Right hindlimb (tissue), 1 donor: Measurements from ENCODE around the gene RRP12.
A peak's percentile ranks its signal among the peaks of the same experiment; 100 is the strongest.
"Not testable (repeated sequence)": the region's sequence is repeated elsewhere in the genome, so short reads cannot be mapped to it uniquely, and the experiment has no call there.

Experiments used
- DNase-seq: peaks from one replicate; pipeline ENCODE4 v3.0.0-alpha.2; 2018

Gene RRP12

GRCh38 chr10:97366572-97366971 lies 34.6 kb downstream of the RRP12 start:
- no peak for DNase-seq

- no peak for DNase-seq
Observed at GRCh38 chr10:97365761-97366351, 35.3 kb downstream of the RRP12 start.

GRCh38 chr10:97363071-97363470 lies 38.1 kb downstream of the RRP12 start:
- DNase-seq: no peak

- DNase-seq: no peak
Observed at GRCh38 chr10:97362310-97363033, 38.7 kb downstream of the RRP12 start.

GRCh38 chr10:97361537-97361901 lies 39.6 kb downstream of the RRP12 start:
- DNase-seq: no peak

- no peak for DNase-seq
Observed at GRCh38 chr10:97360705-97361536, 40.2 kb downstream of the RRP12 start.

GRCh38 chr10:97358781-97359180 lies 42.4 kb downstream of the RRP12 start:
- no peak for DNase-seq

- no peak for DNase-seq
Observed at GRCh38 chr10:97358349-97358748, 42.8 kb downstream of the RRP12 start.

GRCh38 chr10:97356918-97357317 lies 44.2 kb downstream of the RRP12 start:
- DNase-seq: no peak

GRCh38 chr10:97356318-97356914 lies 44.7 kb downstream of the RRP12 start:
- DNase-seq: no peak

GRCh38 chr10:97355571-97355975 lies 45.6 kb downstream of the RRP12 start:
- DNase-seq: peak; percentile 30

GRCh38 chr10:97353945-97354344 lies 47.2 kb downstream of the RRP12 start:
- no peak for DNase-seq

- DNase-seq: no peak
Observed at GRCh38 chr10:97349752-97350513, 51.2 kb downstream of the RRP12 start.

- no peak for DNase-seq
Observed at GRCh38 chr10:97347317-97347716, 53.8 kb downstream of the RRP12 start.

GRCh38 chr10:97343664-97344063 lies 57.5 kb downstream of the RRP12 start:
- DNase-seq: not testable (repeated sequence)

GRCh38 chr10:97341416-97341815 lies 59.7 kb downstream of the RRP12 start:
- DNase-seq: no peak

- DNase-seq: no peak
Observed at GRCh38 chr10:97338041-97338440, 63.1 kb downstream of the RRP12 start.

GRCh38 chr10:97336942-97337831 lies 64.0 kb downstream of the RRP12 start:
- DNase-seq: no peak

- DNase-seq: no peak
Observed at GRCh38 chr10:97336446-97336845, 64.7 kb downstream of the RRP12 start.

- no peak for DNase-seq
Observed at GRCh38 chr10:97336006-97336405, 65.1 kb downstream of the RRP12 start.

GRCh38 chr10:97335188-97335619 lies 65.9 kb downstream of the RRP12 start:
- DNase-seq: no peak
